Measurements from ENCODE around the gene PSMB4.

DNA sequence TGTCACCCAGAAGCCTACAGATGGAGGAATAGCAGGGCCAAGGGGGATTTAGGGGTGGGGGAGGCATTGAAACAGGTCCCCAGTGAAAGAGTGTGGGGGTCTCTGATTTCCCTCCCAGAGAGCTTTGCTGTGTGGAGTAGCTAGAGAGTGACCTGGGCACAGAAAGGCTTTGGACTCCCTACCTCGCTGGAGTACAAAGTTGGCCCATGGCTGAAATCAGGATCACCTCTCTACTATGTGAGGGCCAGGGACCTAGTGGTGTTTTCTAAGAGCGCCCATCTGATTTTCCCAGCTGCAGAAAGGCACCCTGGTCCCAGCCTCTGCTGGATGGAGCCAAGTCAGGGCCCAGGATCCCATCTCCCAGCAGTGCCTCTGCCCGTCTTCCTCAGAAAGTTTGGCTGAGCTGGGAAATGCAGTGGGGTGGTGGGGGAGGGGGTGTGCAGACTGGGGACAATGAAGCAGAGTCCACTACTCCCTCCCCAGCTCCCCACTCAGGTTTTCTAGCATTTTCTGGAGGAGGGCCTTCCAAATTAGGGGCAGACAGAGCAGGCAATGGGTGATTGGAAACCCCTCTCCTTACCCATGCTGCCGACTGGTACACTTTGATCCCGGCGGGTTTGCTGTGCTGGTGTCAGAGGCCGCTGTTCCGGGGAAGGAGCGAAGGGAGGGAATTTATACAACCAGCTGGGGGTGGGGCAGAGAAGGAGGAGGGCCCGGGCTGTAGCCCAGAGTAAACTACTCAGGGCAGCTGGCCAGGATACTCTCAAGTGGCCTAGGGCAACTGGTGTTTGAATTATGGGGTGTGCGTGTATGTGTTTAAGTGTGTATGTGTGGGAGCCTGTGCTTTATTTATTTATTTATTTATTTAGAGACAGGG is 27.1 kb upstream of the PSMB4 start, which contains the start of gene SELENBP1:
- TF ChIP-seq, protein P1, sequence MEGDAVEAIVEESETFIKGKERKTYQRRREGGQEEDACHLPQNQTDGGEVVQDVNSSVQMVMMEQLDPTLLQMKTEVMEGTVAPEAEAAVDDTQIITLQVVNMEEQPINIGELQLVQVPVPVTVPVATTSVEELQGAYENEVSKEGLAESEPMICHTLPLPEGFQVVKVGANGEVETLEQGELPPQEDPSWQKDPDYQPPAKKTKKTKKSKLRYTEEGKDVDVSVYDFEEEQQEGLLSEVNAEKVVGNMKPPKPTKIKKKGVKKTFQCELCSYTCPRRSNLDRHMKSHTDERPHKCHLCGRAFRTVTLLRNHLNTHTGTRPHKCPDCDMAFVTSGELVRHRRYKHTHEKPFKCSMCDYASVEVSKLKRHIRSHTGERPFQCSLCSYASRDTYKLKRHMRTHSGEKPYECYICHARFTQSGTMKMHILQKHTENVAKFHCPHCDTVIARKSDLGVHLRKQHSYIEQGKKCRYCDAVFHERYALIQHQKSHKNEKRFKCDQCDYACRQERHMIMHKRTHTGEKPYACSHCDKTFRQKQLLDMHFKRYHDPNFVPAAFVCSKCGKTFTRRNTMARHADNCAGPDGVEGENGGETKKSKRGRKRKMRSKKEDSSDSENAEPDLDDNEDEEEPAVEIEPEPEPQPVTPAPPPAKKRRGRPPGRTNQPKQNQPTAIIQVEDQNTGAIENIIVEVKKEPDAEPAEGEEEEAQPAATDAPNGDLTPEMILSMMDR (IDR thresholded peaks at IDR 0.05) = no peak
- TF ChIP-seq POLR2AphosphoS5 (IDR thresholded peaks at IDR 0.05) (peak; percentile 86 to 95 (median 90)), POLR2A (IDR thresholded peaks at IDR 0.05) (peak; percentile 71 to 95)

Measured in sigmoid colon (tissue), 4 donors.